ENCODE data around the gene PLXNB2. TPM values are rescaled to one million over a fixed set of nuclear protein-coding genes. Genes with fewer than 3 reads are reported as not detected.
A peak's percentile ranks its signal among the peaks of the same experiment; 100 is the strongest.

Gene PLXNB2
- total and polyA plus RNA-seq, 7 experiments from 2014 or later = 0.05 to 138 (median 3.5) TPM

DNA sequence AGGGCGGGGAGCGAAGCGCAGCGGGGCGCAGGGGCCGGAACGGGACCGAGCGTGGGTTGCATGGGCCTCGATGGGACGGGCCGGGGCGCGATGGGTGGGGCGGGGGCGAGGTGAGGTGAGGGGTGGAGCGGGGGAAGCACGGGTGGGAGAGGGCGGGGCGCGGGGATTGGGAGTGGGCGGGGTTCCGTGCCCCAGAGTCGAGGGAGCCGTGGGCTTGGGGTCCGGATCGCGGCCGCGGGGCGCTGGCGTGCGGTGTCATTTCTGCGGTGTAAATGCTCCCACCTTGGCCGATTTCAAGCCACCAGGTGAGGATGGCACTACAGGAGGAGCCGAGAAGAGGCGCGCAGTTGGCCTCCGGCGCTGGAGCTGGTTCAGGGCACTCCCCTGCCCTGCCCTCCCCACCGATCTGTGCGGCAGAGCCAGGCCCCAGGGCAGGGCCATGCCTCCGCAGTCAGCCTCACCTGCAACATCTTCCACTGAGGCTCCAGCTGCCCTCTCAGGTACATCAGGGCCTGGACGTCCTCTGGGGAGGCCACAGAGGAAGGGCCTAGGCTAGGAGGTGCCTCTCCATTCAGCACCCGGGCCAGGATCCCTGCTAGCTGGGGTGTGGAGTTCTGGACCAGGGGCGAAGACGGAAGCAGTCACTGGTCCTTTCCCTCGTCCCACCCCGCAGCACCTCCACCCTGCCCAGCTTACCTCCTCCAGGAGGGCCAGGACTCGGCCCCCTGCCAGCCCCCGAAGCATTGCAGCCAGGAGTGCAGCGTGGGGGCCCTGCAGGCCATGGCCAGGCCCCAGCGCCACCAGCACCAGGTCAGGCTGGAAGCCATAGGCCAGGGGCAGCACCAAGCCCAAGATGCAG, 62.0 kb downstream of the PLXNB2 start:
- intact Hi-C loops (cut with micrococcal nuclease) = loop anchor here (1.0 to 2.0 kb wide), 6 partner anchors 25 to 280 kb away; partner anchors contain the start of genes DENND6B (in 1 of the 2), MAPK11 (in 1 of the 2), NCAPH2 (in 1 of the 2) and SCO2 (in 1 of the 2)
- Mint-ChIP-seq H3K4me1 (peaks cover 19 to 61% (median 44%) of the 10 kb centered on the region in 7 donors), H3K9me3 (no peaks in the 10 kb centered on the region), H3K4me3 (peak overlapping the region; percentile 76 to 100 (median 98)), H3K27ac (peak overlapping the region; percentile 91 to 100 (median 100)), H3K27me3 (no peaks in the 10 kb centered on the region), H3K36me3 (peaks cover 3 to 5% (median 4%) of the 10 kb centered on the region in 5 donors)
- POLR2A ChIA-PET = interaction anchor here (0.8 to 2.6 kb wide), 4 partner anchors 55 to 376 kb away, joined by 4 to 14 read pairs (median 6); partner anchors contain the start of gene SCO2
- Histone ChIP-seq H3K4me1 (ENCODE audit: control insufficient read depth in 2 of 2, insufficient read depth in 2 of 2, low read length in 2 of 2) (peaks cover 47 to 59% of the 10 kb centered on the region in 2 donors), H3K27me3 (ENCODE audit: control insufficient read depth in 2 of 2, insufficient read depth in 2 of 2, low read length in 2 of 2) (no peaks in the 10 kb centered on the region), H3K27ac (ENCODE audit: low read depth, low read length) (peak overlapping the region; percentile 96), H3K36me3 (ENCODE audit: control insufficient read depth in 2 of 3, insufficient read depth in 3 of 3, low read length in 3 of 3) (peaks cover 0 to 38% (median 0%) of the 10 kb centered on the region in 3 experiments), H3K9me3 (ENCODE audit: control insufficient read depth in 2 of 3, low read length in 3 of 3) (no peaks in the 10 kb centered on the region), H3K4me3 (ENCODE audit: low read length) (peak overlapping the region; percentile 73)
- CTCF ChIA-PET = no interaction called here
- ATAC-seq (peak; percentile 49), DNase-seq (no peak)

DNA sequence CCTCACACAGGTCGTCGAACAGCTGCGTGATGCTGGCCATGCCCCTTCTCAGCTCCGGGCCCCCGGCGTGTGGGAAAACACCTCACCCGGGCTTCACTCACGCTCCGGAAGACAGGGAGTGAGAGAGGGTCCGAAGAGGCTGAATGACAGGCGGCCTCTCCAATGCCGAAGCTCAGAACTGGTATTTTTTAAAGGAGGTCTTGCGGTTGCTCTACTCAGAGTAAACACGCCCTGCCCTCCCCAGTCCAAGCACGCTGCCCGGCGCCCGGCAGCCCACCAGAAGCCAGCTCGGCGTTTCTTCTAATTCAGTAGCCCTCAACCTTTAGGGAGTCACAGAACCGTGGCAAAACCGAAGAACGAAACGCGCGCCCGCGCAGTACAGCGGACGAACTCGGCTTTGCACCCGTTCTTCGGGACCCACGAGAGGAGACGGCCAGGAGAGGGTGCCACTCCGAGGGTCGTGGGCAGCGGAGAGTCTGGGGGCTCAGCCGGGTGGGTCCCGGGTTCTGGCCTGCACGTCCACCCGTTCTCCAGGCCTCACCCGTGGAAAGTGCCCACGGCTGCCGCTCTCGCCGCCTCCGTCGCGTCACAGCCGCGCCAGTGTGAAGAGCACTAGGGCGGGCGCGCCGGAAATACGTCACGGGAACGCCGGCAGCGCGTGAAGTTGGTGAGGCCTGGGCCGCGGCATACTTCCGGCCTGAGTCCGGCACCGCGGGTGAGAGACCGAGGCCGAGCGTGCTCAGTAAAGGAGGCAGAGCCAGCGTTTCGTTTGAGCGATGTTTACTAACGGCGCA, 62.8 kb downstream of the PLXNB2 start, which contains the start of gene TUBGCP6:
TUBGCP6 (minus strand) TSS at position 604 of the 794 bp plus-strand sequence; CDS start at position 40, 564 bp downstream.
- peak within 1 kb of the TSS; percentile 91 to 100 (median 100) for H3K27ac Mint-ChIP-seq
- H3K27me3 Mint-ChIP-seq = no peaks in the 10 kb centered on the region
- intact Hi-C loops (cut with micrococcal nuclease) = loop anchor here (1.0 to 2.0 kb wide), 9 partner anchors 8 to 376 kb away; partner anchors contain the start of genes DENND6B (in 1 of the 2), MAPK11 (in 1 of the 2), NCAPH2 (in 1 of the 2) and SCO2 (in 1 of the 2)
- Histone ChIP-seq H3K27ac (ENCODE audit: low read depth, low read length) (peak within 1 kb of the TSS; percentile 96), H3K4me3 (ENCODE audit: low read length) (peak within 1 kb of the TSS; percentile 73), H3K27me3 (ENCODE audit: control insufficient read depth in 2 of 2, insufficient read depth in 2 of 2, low read length in 2 of 2) (no peaks in the 10 kb centered on the region), H3K4me1 (ENCODE audit: control insufficient read depth in 2 of 2, insufficient read depth in 2 of 2, low read length in 2 of 2) (peaks cover 39 to 51% of the 10 kb centered on the region in 2 donors), H3K36me3 (ENCODE audit: control insufficient read depth in 2 of 3, insufficient read depth in 3 of 3, low read length in 3 of 3) (peaks cover 1 to 45% (median 3%) of the 10 kb centered on the region in 3 experiments), H3K9me3 (ENCODE audit: control insufficient read depth in 2 of 3, low read length in 3 of 3) (no peaks in the 10 kb centered on the region)
- peaks cover 16 to 52% (median 40%) of the 10 kb centered on the region in 7 donors for H3K4me1 Mint-ChIP-seq
- peaks cover 4 to 8% (median 4%) of the 10 kb centered on the region in 5 donors for H3K36me3 Mint-ChIP-seq
- H3K4me3 Mint-ChIP-seq = peak within 1 kb of the TSS; percentile 76 to 100 (median 98)
- POLR2A ChIA-PET = interaction anchor here (0.6 to 2.6 kb wide), 13 partner anchors 28 to 384 kb away, joined by 3 to 14 read pairs (median 3); partner anchors contain the start of genes ARSA, LMF2, NCAPH2 and SCO2
- ATAC-seq (peak; percentile 88), DNase-seq (peak; percentile 88 to 95 (median 93))
- CTCF ChIA-PET = interaction anchor here (0.6 to 1.4 kb wide), 5 partner anchors 70 to 377 kb away, joined by 3 to 6 read pairs (median 3); no protein-coding TSS in a partner anchor
- no peaks in the 10 kb centered on the region for H3K9me3 Mint-ChIP-seq

DNA sequence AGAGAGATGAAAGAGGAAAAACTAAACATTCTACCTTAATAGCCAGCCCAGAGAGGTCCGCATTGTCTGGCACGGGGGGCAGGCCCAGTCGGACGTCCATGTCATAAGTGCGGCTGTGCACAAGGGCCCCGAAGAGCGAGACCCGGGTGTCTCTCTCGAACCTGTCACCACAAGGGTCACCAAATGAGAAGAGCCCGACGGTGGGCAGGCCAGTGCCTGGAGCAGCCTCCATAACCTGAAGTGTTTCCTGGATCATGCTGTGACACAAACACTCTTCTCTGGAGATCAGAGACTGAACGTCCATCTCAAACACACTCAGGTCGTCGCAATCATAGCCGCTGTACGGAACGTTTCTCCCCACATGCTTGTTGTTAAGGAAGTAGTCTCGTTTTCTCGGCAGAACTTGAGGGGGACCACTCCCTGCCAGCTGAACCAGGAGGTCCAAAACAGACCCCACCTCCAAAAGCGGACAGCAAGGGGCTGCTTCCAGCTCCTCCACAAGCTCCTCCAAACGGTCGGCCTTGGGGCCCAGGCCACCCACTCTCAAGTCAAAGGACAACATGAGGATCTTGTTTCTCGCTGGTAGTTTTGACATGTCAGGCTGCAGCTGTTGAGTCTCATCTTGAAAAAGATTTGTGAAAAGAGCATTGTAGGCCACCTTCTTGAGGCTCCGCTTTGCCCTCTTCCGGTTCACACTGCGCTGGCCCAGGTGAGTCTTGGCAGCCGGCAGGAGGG, 63.6 kb downstream of the PLXNB2 start:
- Histone ChIP-seq H3K36me3 (ENCODE audit: control insufficient read depth in 2 of 3, insufficient read depth in 3 of 3, low read length in 3 of 3) (peaks cover 4 to 45% (median 5%) of the 10 kb centered on the region in 3 experiments), H3K27ac (ENCODE audit: low read depth, low read length) (peak overlapping the region; percentile 96), H3K4me3 (ENCODE audit: low read length) (peak overlapping the region; percentile 73), H3K9me3 (ENCODE audit: control insufficient read depth in 2 of 3, low read length in 3 of 3) (no peaks in the 10 kb centered on the region), H3K27me3 (ENCODE audit: control insufficient read depth in 2 of 2, insufficient read depth in 2 of 2, low read length in 2 of 2) (no peaks in the 10 kb centered on the region), H3K4me1 (ENCODE audit: control insufficient read depth in 2 of 2, insufficient read depth in 2 of 2, low read length in 2 of 2) (peaks cover 35 to 47% of the 10 kb centered on the region in 2 donors)
- peak overlapping the region; percentile 91 to 100 (median 100) for H3K27ac Mint-ChIP-seq
- DNase-seq (no peak), ATAC-seq (no peak)
- peaks cover 16 to 50% (median 40%) of the 10 kb centered on the region in 7 donors for H3K4me1 Mint-ChIP-seq
- H3K4me3 Mint-ChIP-seq = peak overlapping the region; percentile 76 to 100 (median 98)
- no peaks in the 10 kb centered on the region for H3K27me3 Mint-ChIP-seq
- ChIA-PET POLR2A (interaction anchor here (0.6 to 2.6 kb wide), 14 partner anchors 27 to 384 kb away, joined by 3 to 14 read pairs (median 3); partner anchors contain the start of genes ARSA, LMF2, NCAPH2 and SCO2), CTCF (interaction anchor here (0.6 to 1.7 kb wide), 6 partner anchors 7 to 378 kb away, joined by 3 to 7 read pairs (median 4); partner anchors contain the start of gene HDAC10)
- intact Hi-C loops (cut with micrococcal nuclease) = loop anchor here (1.0 to 2.0 kb wide), 5 partner anchors 8 to 376 kb away; partner anchors contain the start of gene DENND6B (in 1 of the 2)
- peaks cover 4 to 9% (median 4%) of the 10 kb centered on the region in 5 donors for H3K36me3 Mint-ChIP-seq
- no peaks in the 10 kb centered on the region for H3K9me3 Mint-ChIP-seq

DNA sequence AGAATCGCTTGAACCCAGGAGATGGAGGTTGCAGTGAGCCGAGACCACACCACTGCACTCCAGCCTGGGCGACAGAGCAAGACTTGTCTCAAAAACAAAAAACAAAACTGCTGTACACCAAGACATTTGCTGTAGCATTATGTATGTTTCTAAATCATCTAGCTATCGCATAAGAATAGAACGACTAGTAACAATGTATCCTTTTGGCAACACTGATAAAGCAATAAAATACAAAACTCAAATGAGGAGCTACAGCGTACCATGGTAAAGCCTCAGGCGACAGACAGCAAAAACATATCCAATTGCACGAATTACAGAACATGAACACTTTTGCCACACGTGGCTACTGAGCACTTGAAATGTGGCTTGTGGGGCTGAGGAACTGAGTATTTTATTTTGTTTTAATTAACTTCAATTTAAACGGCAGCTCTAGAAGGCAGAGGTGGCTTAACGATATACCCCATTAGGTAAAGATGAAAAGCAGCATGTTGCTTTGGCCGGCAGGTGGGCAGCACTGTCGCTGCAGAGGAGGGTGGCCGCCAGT, 65.0 kb downstream of the PLXNB2 start:
- Histone ChIP-seq H3K27me3 (ENCODE audit: control insufficient read depth in 2 of 2, insufficient read depth in 2 of 2, low read length in 2 of 2) (no peaks in the 10 kb centered on the region), H3K36me3 (ENCODE audit: control insufficient read depth in 2 of 3, insufficient read depth in 3 of 3, low read length in 3 of 3) (peaks cover 4 to 40% (median 5%) of the 10 kb centered on the region in 3 experiments), H3K4me1 (ENCODE audit: control insufficient read depth in 2 of 2, insufficient read depth in 2 of 2, low read length in 2 of 2) (peaks cover 31 to 41% of the 10 kb centered on the region in 2 donors), H3K4me3 (ENCODE audit: low read length) (peak overlapping the region; percentile 8), H3K9me3 (ENCODE audit: control insufficient read depth in 2 of 3, low read length in 3 of 3) (no peaks in the 10 kb centered on the region), H3K27ac (ENCODE audit: low read depth, low read length) (peak overlapping the region; percentile 96)
- Mint-ChIP-seq H3K9me3 (no peaks in the 10 kb centered on the region), H3K36me3 (peaks cover 4 to 12% (median 4%) of the 10 kb centered on the region in 5 donors), H3K27me3 (no peaks in the 10 kb centered on the region), H3K4me1 (peaks cover 16 to 53% (median 44%) of the 10 kb centered on the region in 7 donors), H3K4me3 (peak overlapping the region; percentile 76 to 100 (median 98)), H3K27ac (peak overlapping the region; percentile 21 to 100 (median 69))
- CTCF ChIA-PET = interaction anchor here (0.6 to 1.7 kb wide), 7 partner anchors 8 to 255 kb away, joined by 3 to 7 read pairs (median 4); partner anchors contain the start of gene HDAC10
- POLR2A ChIA-PET = interaction anchor here (1.1 to 1.5 kb wide), 4 partner anchors 9 to 379 kb away, joined by 3 to 7 read pairs (median 4); partner anchors contain the start of genes HDAC10 and SCO2
- DNase-seq (no peak), ATAC-seq (no peak)
- intact Hi-C loops (cut with micrococcal nuclease) = no loop called here

DNA sequence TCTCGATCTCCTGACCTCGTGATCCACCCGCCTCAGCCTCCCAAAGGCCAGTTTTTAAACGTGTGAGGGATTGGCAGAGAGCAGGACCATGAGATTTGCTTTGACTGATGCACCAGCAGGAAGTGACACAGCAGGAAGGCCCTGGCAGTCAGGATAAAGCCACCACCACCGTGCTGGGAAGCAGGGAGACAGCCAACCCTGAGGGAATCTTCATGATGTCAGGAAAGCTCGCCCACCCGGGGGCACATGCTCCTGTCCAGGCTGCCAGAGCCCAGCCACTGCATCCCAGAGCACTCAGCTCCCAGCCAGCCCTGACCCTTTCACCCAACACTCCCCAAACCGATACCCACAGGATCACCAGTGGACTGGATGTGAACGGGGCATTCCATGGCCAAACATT, 68.7 kb downstream of the PLXNB2 start:
- no peaks in the 10 kb centered on the region for H3K9me3 ChIP-seq (ENCODE audit: control insufficient read depth in 2 of 3, low read length in 3 of 3)
- H3K27ac ChIP-seq (ENCODE audit: low read depth, low read length) = no peak overlapping the region
- Mint-ChIP-seq H3K4me3 (no peak overlapping the region), H3K36me3 (peaks cover 0 to 19% (median 7%) of the 10 kb centered on the region in 5 donors), H3K27ac (no peak overlapping the region), H3K9me3 (peaks cover 0 to 10% (median 0%) of the 10 kb centered on the region in 11 donors), H3K4me1 (peaks cover 10 to 58% (median 44%) of the 10 kb centered on the region in 7 donors), H3K27me3 (no peaks in the 10 kb centered on the region)
- H3K36me3 ChIP-seq (ENCODE audit: control insufficient read depth in 2 of 3, insufficient read depth in 3 of 3, low read length in 3 of 3) = peaks cover 4 to 48% (median 5%) of the 10 kb centered on the region in 3 experiments
- ChIA-PET POLR2A (interaction anchor here (1.0 to 1.3 kb wide), 2 partner anchors 12 to 54 kb away, joined by 3 to 4 read pairs; partner anchors contain the start of gene HDAC10), CTCF (no interaction called here)
- no peak overlapping the region for H3K4me3 ChIP-seq (ENCODE audit: low read length)
- peaks cover 17 to 24% of the 10 kb centered on the region in 2 donors for H3K4me1 ChIP-seq (ENCODE audit: control insufficient read depth in 2 of 2, insufficient read depth in 2 of 2, low read length in 2 of 2)
- H3K27me3 ChIP-seq (ENCODE audit: control insufficient read depth in 2 of 2, insufficient read depth in 2 of 2, low read length in 2 of 2) = no peaks in the 10 kb centered on the region
- DNase-seq (no peak), ATAC-seq (no peak)
- intact Hi-C loops (cut with micrococcal nuclease) = no loop called here
